Endothelial cell of umbilical vein (primary cell): Measurements from ENCODE around the gene HTR3A. TPM values are rescaled to one million over a fixed set of nuclear protein-coding genes. Genes with fewer than 3 reads are reported as not detected.
"Not testable (repeated sequence)": the region's sequence is repeated elsewhere in the genome, so short reads cannot be mapped to it uniquely, and the experiment has no call there.

Source experiments
- BruUV-seq: library from RNA; stranded (reverse); fragments of 400-500 nt; replicated peaks from 2 replicates; lab custom pipeline; 2021; lab: Mats Ljungman, UMichigan
- CTCF ChIA-PET: fragments of 300-600, 350-600 bp; sonication (Branson Sonifier 250); formaldehyde crosslinking; loops from one replicate; lab custom pipeline; 2021; ENCODE audit warnings: antibody characterized with exemption, inconsistent platforms; lab: Charles Lee
- POLR2A ChIA-PET: fragments of 300-600, 350-600 bp; sonication (Branson Sonifier 250); formaldehyde crosslinking; loops from one replicate; lab custom pipeline; 2021; ENCODE audit warnings: antibody characterized with exemption, inconsistent platforms; lab: Charles Lee
- DNase-seq: peaks from one replicate; pipeline ENCODE4 v3.0.0-alpha.2; 2011; ENCODE audit warnings: low read depth, low spot score
- FAIRE-seq: peaks from 2 replicates; lab custom pipeline; 2011; peaks lifted over from hg19 to GRCh38; lab: Jason Lieb, UNC
- H2AFZ ChIP-seq: 2 replicates; pipeline ENCODE4 v1.6.0; 2012; ENCODE audit warnings: low read depth, low read length, control low read depth, inconsistent platforms
- H3K27ac ChIP-seq: 2 replicates; pipeline ENCODE4 v1.5.1; 2011; ENCODE audit warnings: low read depth, mild to moderate bottlenecking, control low read depth, low read length, moderate library complexity; ENCODE audit not compliant: insufficient read depth
- H3K27me3 ChIP-seq, 2 experiments: 2 replicates each; pipeline versions ENCODE4 v1.6.0 to v1.6.1; 2011; ENCODE audit warnings: low read length in 2 of 2, mixed read lengths in 1 of 2; ENCODE audit not compliant: control insufficient read depth in 2 of 2, insufficient read depth in 2 of 2
- H3K36me3 ChIP-seq, 2 experiments: 2 replicates in 1 of 2; 3 replicates in 1 of 2; pipeline ENCODE4 v1.5.1; 2011; ENCODE audit warnings: low read length in 2 of 2, mild to moderate bottlenecking in 1 of 2, moderate library complexity in 1 of 2; ENCODE audit not compliant: control insufficient read depth in 2 of 2, insufficient read depth in 2 of 2; ENCODE audit errors: extremely low read depth in 1 of 2
- H3K4me1 ChIP-seq: 3 replicates; pipeline ENCODE4 v1.5.1; 2011; ENCODE audit warnings: mild to moderate bottlenecking, low read length; ENCODE audit not compliant: control insufficient read depth, insufficient read depth; ENCODE audit errors: extremely low read depth
- H3K4me2 ChIP-seq: 2 replicates; pipeline ENCODE4 v1.6.1; 2011; ENCODE audit warnings: low read length, control low read depth, mixed read lengths; ENCODE audit not compliant: insufficient read depth
- H3K4me3 ChIP-seq, 3 experiments: fragments of 200-600 bp in 1 of 3; sonication (generic), shearing (Covaris generic) in 1 of 3; replicated peaks in 1 of 3; 2 replicates each; pipeline ENCODE4 v1.5.1; 2011 to 2016; ENCODE audit warnings: control low read depth in 3 of 3, low read length in 3 of 3, mild to moderate bottlenecking in 2 of 3, inconsistent platforms in 1 of 3, low read depth in 1 of 3, moderate library complexity in 1 of 3; ENCODE audit not compliant: insufficient read depth in 1 of 3
- H3K79me2 ChIP-seq: 2 replicates; pipeline ENCODE4 v1.6.0; 2012; ENCODE audit warnings: low read length, inconsistent platforms; ENCODE audit not compliant: control insufficient read depth, insufficient read depth
- H3K9ac ChIP-seq: replicated peaks from 2 replicates; pipeline ENCODE3; 2011; ENCODE audit warnings: low read length, control low read depth; ENCODE audit not compliant: insufficient read depth; ENCODE audit errors: extremely low read depth
- H3K9me1 ChIP-seq: replicated peaks from 3 replicates; pipeline ENCODE4 v1.6.0; 2011; ENCODE audit warnings: mild to moderate bottlenecking, low read length; ENCODE audit not compliant: control insufficient read depth, insufficient read depth; ENCODE audit errors: extremely low read depth
- H3K9me3 ChIP-seq: replicated peaks from 2 replicates; pipeline ENCODE4 v1.5.1; 2012; ENCODE audit warnings: low read length, inconsistent platforms; ENCODE audit not compliant: control insufficient read depth, insufficient read depth
- H4K20me1 ChIP-seq: replicated peaks from 2 replicates; pipeline ENCODE3; 2011; ENCODE audit warnings: mild to moderate bottlenecking, low read length; ENCODE audit not compliant: control insufficient read depth, insufficient read depth; ENCODE audit errors: extremely low read depth
- EZH2 ChIP-seq: IDR thresholded peaks from 2 replicates; pipeline ENCODE4 v1.6.1; 2012; ENCODE audit warnings: borderline replicate concordance, low read depth, mild to moderate bottlenecking, moderate library complexity, low read length, inconsistent platforms; ENCODE audit not compliant: severe bottlenecking
- FOS ChIP-seq: IDR thresholded peaks from 2 replicates; pipeline ENCODE4 v1.6.1; 2011; ENCODE audit warnings: mild to moderate bottlenecking, low read length, moderate library complexity, borderline replicate concordance; ENCODE audit not compliant: insufficient read depth
- GATA2 ChIP-seq: IDR thresholded peaks from 2 replicates; pipeline ENCODE4 v1.7.0; 2011; ENCODE audit warnings: low read depth, mild to moderate bottlenecking, moderate library complexity, mixed read lengths, low read length; ENCODE audit not compliant: insufficient read length, insufficient read depth
- JUN ChIP-seq: IDR thresholded peaks from 2 replicates; pipeline ENCODE4 v1.6.1; 2011; ENCODE audit warnings: borderline replicate concordance, low read depth; ENCODE audit not compliant: insufficient read length, insufficient read depth
- MYC ChIP-seq: IDR thresholded peaks from one replicate; pipeline ENCODE4 v1.6.1; 2011; ENCODE audit warnings: mild to moderate bottlenecking, low read depth, low read length
- POLR2A ChIP-seq: IDR thresholded peaks from 2 replicates; pipeline ENCODE4 v1.6.1; 2012; ENCODE audit warnings: low read depth, mild to moderate bottlenecking, control low read depth, low read length
- POLR2AphosphoS5 ChIP-seq: IDR thresholded peaks from 2 replicates; pipeline ENCODE4 v1.6.1; 2012; ENCODE audit warnings: low read depth, mild to moderate bottlenecking, control low read depth, low read length, moderate library complexity; ENCODE audit not compliant: insufficient read depth
- dilution Hi-C: fragments of 300-500 bp; cut with MboI; formaldehyde crosslinking; loops from one replicate; pipeline ENCODE4 v1.15.0; 2019; ENCODE audit warnings: low sequenced_read_pairs; ENCODE audit not compliant: extremely low pct_ligation_motif_present
- intact Hi-C: fragments of 100-400 bp; cut with micrococcal nuclease; formaldehyde crosslinking; loops from one replicate; pipeline ENCODE4 v1.10.0; 2022
- polyA plus RNA-seq, 4 experiments: library from polyadenylated mRNA; depleted of rRNA in 3 of 4; stranded (reverse) in 3 of 4; unstranded in 1 of 4; fragments of >200 nt; gene quantifications; 2 replicates each; pipeline versions ENCODE4 v1.2.1 to v1.2.3, GENCODE V29; 2011 to 2012; ENCODE audit warnings: missing spikeins in 1 of 4
- total RNA-seq: library from RNA; stranded (reverse); gene quantifications from 2 replicates; pipeline ENCODE4 v1.2.3, GENCODE V29; 2021
- TF ChIP-seq, protein P1 (sequence below): IDR thresholded peaks from 2 replicates; pipeline ENCODE4 v1.6.1; 2011; ENCODE audit not compliant: insufficient read depth, insufficient read length
- TF ChIP-seq, protein P2 (sequence below), 2 donors: IDR thresholded peaks; 1 replicate in 1 of 2; 2 replicates in 1 of 2; pipeline ENCODE4 v1.5.1; 2011; ENCODE audit warnings: low read length in 2 of 2, mild to moderate bottlenecking in 2 of 2, moderate library complexity in 2 of 2, control low read depth in 1 of 2, inconsistent platforms in 1 of 2, low read depth in 1 of 2; ENCODE audit not compliant: insufficient read depth in 1 of 2; ENCODE audit errors: extremely low read depth in 1 of 2

HTR3A gene
- total and polyA plus RNA-seq, 2 donors (not counting 3 experiments of a cell fraction or from before 2014, with no cell fraction given): not detected

DNA sequence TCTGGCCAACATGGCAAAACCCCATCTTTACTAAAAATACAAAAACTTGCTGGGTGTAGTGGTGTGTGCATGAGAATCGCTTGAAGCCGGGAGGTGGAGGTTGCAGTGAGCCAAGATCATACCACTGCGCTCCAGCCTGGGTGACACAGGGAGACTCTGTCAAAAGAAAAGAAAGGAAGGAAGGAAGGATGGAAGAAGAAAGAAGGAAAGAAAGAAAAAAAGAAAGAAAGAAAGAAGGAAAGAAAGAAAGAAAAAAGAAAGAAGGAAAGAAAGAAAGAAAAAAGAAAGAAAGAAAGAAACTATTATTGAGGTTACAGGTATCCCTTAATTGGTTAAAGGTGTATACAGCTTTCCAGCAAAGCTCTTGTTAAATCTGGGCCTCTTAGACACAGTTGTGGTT, 40.7 kb upstream of the HTR3A start:
- H3K4me3 ChIP-seq, H3K9me3 ChIP-seq, H3K9me1 ChIP-seq, dilution Hi-C loops, H3K27me3 ChIP-seq, CTCF ChIA-PET, H4K20me1 ChIP-seq, DNase-seq, H3K79me2 ChIP-seq, intact Hi-C loops, FAIRE-seq, H3K9ac ChIP-seq, H2AFZ ChIP-seq, H3K4me1 ChIP-seq, H3K4me2 ChIP-seq, H3K27ac ChIP-seq, POLR2A ChIA-PET, H3K36me3 ChIP-seq, BruUV-seq: not testable (repeated sequence)

DNA sequence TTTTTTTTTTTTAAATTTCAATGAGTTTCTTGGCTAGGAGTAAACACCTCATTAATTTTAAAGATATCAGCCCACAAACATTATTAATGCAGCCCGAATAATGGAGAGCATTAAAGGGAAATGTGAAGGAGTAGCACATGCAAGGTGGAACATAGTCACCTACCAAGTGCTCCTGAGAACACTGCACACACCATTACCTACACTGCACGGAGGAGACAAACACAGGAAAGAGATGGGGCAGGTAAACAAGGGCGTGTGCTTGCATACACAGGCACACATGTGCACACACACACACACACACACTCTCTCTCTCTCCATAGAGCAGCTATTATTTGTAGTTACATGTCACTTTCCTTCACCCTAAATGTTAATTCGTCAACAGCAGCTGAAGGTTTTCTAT, 40.1 kb upstream of the HTR3A start:
- Histone ChIP-seq H3K9ac (no peak overlapping the region), H3K4me1 (no peaks in the 10 kb centered on the region), H3K79me2 (no peaks in the 10 kb centered on the region), H4K20me1 (no peaks in the 10 kb centered on the region), H2AFZ (no peak overlapping the region), H3K27me3 (no peaks in the 10 kb centered on the region), H3K9me3 (no peaks in the 10 kb centered on the region), H3K4me2 (no peak overlapping the region), H3K27ac (no peak overlapping the region), H3K4me3 (no peak overlapping the region), H3K9me1 (no peaks in the 10 kb centered on the region), H3K36me3 (no peaks in the 10 kb centered on the region)
- dilution Hi-C loops: no loop called here
- intact Hi-C loops: no loop called here
- TF ChIP-seq, protein P1, sequence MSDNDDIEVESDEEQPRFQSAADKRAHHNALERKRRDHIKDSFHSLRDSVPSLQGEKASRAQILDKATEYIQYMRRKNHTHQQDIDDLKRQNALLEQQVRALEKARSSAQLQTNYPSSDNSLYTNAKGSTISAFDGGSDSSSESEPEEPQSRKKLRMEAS: no peak
- TF ChIP-seq GATA2 (no peak), MYC (no peak), EZH2 (no peak), POLR2A (no peak), POLR2AphosphoS5 (no peak), FOS (no peak), JUN (no peak)
- TF ChIP-seq, protein P2, sequence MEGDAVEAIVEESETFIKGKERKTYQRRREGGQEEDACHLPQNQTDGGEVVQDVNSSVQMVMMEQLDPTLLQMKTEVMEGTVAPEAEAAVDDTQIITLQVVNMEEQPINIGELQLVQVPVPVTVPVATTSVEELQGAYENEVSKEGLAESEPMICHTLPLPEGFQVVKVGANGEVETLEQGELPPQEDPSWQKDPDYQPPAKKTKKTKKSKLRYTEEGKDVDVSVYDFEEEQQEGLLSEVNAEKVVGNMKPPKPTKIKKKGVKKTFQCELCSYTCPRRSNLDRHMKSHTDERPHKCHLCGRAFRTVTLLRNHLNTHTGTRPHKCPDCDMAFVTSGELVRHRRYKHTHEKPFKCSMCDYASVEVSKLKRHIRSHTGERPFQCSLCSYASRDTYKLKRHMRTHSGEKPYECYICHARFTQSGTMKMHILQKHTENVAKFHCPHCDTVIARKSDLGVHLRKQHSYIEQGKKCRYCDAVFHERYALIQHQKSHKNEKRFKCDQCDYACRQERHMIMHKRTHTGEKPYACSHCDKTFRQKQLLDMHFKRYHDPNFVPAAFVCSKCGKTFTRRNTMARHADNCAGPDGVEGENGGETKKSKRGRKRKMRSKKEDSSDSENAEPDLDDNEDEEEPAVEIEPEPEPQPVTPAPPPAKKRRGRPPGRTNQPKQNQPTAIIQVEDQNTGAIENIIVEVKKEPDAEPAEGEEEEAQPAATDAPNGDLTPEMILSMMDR (IDR thresholded peaks at IDR 0.05; ENCODE audit: extremely low read depth in 1 of 2, insufficient read depth in 1 of 2, low read depth in 1 of 2, low read length in 2 of 2): no peak
- DNase-seq (no peak), FAIRE-seq (no peak)
- POLR2A ChIA-PET: no interaction called here
- CTCF ChIA-PET: no interaction called here
- BruUV-seq: no TSS peak
